ENCODE data around the gene ABHD12B.

ABHD12B gene

GRCh38 chr14:50871914-50872732, at the start of gene ABHD12B:
Gene ABHD12B (plus strand): TSS chr14:50872053. CDS start chr14:50872175, 122 bp downstream.
- no peak for DNase-seq

GRCh38 chr14:50822501-50823042, 49.3 kb upstream of the ABHD12B start:
- DNase-seq, result no peak

GRCh38 chr14:50823051-50823761, 48.6 kb upstream of the ABHD12B start:
- DNase-seq, result no peak

GRCh38 chr14:50823762-50824636, 47.9 kb upstream of the ABHD12B start:
- no peak for DNase-seq

GRCh38 chr14:50825307-50825706, 46.5 kb upstream of the ABHD12B start:
- DNase-seq, result no peak

- DNase-seq, result peak in 1 of 2 experiments; percentile 51
These were observed 45.2 kb upstream of the ABHD12B start for GRCh38 chr14:50826681-50827080.

- no peak for DNase-seq
These were observed 42.9 kb upstream of the ABHD12B start for GRCh38 chr14:50828721-50829488.

- no peak for DNase-seq
These were observed 42.3 kb upstream of the ABHD12B start for GRCh38 chr14:50829489-50830043.

GRCh38 chr14:50830044-50830931, 41.6 kb upstream of the ABHD12B start:
- peak in 1 of 2 experiments; percentile 27 for DNase-seq

GRCh38 chr14:50830932-50831725, 40.7 kb upstream of the ABHD12B start, which contains the start of gene NIN:
Gene NIN (minus strand): TSS chr14:50831162. CDS start chr14:50822056, 9,106 bp downstream.
- DNase-seq, result peak; percentile 49 to 88

- DNase-seq, result no peak
These were observed 40.1 kb upstream of the ABHD12B start for GRCh38 chr14:50831726-50832168.

- no peak for DNase-seq
These were observed 38.8 kb upstream of the ABHD12B start for GRCh38 chr14:50832935-50833630.

- no peak for DNase-seq
These were observed 37.0 kb upstream of the ABHD12B start for GRCh38 chr14:50834802-50835276.

- no peak for DNase-seq
These were observed 36.6 kb upstream of the ABHD12B start for GRCh38 chr14:50835280-50835679.

- DNase-seq, result no peak
These were observed 35.3 kb upstream of the ABHD12B start for GRCh38 chr14:50836515-50836914.

- DNase-seq, result no peak
These were observed 34.6 kb upstream of the ABHD12B start for GRCh38 chr14:50837271-50837670.

- no peak for DNase-seq
These were observed 33.9 kb upstream of the ABHD12B start for GRCh38 chr14:50837850-50838470.

GRCh38 chr14:50839048-50839447, 32.8 kb upstream of the ABHD12B start:
- DNase-seq, result no peak
